Kidney glomerular epithelial cell (primary cell): ENCODE data around the gene GAPT.
"Not testable (repeated sequence)": the region's sequence is repeated elsewhere in the genome, so short reads cannot be mapped to it uniquely, and the experiment has no call there.

Experiments used
- DNase-seq: peaks from one replicate; lab custom pipeline; 2025; lab: John Stamatoyannopoulos, UW

The GAPT gene

DNA sequence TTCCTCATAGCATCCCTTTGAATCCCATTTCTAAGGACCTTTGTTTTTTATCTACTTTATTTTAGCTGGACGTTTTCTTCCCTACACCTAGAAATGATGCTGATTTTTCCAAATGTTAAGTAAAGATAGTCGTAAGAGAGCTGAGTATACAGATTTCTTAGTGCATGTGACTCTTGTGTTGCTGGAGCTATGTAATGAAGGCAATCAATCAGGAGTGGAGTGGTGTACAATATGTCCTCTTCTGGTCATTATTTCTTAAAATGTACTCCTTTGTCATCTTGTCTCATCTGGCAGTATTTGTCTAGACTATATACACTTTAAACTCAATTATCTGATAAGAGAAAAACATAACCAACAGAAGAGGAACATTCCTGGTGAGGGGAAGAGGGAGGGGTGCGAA lies 13.5 kb downstream of the GAPT start:
- DNase-seq: no peak

- no peak for DNase-seq
Observed at GRCh38 chr5:58505502-58505901, 14.3 kb downstream of the GAPT start.

DNA sequence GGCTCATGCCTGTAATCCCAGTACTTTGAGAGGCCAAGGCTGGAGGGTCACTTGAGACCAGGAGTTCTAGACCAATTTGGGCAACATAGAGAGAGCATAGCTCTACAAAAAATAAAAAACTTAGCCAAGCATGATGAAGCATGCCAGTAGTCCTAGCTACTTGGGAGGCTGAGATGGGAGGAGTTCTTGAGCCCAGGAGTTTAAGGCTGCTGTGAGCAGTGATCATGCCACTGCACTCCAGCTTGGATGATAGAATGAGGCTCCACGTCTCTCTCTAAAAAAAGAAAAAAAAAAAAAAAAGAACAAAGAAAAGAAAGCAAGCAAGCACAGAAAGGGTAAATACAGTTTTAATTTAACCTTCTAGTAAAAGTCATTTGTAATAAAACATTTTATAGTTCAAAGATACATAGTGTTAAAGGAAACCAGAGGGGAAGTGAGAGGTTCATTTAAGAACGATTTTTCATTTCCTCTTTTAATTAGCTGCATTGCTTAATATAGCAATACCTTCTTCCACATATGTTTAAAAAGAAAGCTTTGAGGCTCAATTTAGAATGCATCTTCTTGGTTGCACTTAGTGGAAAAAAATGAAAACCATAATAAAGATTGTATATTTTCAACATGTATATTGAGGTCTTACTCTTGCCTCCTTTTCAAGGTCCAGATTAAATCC lies 14.9 kb downstream of the GAPT start:
- DNase-seq: no peak

GRCh38 chr5:58507715-58508114 lies 16.5 kb downstream of the GAPT start:
- DNase-seq: no peak

- no peak for DNase-seq
Observed at GRCh38 chr5:58517198-58517597, 26.0 kb downstream of the GAPT start.

DNA sequence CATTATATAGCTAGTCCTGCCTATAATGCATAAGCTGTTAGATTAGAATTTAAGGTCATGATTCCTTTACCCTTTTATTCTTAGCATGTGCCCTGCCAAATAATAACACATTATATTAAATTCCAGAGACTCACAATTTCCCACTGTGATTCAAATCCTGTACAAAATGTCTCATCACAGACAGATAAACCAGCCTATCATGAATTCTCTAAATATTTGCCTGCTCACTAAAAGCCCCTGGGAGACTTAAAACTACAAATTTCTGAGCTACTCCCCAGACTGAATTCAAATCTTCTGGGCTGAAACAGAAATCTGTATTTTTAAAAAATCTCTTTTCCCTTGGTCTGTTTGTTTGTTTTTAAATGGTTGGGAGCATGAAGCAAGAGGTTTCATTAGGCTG lies 32.7 kb downstream of the GAPT start:
- DNase-seq: no peak

DNA sequence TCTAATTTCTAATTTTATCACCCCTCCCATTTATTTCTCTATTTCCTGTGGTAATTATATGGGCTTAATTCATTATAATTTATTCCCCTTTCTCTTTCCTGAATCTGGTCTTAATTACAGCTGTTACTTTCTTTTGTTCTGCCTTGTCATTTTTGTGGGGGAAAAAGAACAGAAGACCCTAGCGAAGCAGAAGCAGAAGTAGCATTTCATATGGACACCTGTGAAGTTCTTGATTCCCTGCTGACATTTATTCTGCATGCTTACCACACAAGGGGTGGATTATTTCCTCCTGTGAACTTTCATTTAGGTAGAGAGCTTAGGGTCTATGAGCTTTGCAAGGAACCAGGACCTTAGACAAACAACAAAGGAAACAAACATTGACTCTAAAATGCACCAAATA lies 33.3 kb downstream of the GAPT start:
- DNase-seq: no peak

GRCh38 chr5:58530942-58531490 lies 39.8 kb downstream of the GAPT start:
- DNase-seq: no peak

DNA sequence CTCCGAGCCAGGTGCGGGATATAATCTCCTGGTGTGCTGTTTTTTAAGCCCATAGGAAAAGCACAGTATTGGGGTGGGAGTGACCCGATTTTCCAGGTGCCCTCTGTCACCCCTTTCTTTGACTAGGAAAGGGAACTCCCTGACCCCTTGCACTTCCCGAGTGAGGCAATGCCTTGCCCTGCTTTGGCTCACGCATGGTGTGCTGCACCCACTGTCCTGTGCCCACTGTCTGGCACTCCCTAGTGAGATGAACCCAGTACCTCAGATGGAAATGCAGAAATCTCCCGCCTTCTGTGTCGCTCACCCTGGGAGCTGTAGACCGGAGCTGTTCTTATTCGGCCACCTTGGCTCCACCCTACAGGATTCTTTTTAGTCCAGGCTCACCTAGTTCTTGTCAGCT lies 50.7 kb downstream of the GAPT start:
- DNase-seq: not testable (repeated sequence)

DNA sequence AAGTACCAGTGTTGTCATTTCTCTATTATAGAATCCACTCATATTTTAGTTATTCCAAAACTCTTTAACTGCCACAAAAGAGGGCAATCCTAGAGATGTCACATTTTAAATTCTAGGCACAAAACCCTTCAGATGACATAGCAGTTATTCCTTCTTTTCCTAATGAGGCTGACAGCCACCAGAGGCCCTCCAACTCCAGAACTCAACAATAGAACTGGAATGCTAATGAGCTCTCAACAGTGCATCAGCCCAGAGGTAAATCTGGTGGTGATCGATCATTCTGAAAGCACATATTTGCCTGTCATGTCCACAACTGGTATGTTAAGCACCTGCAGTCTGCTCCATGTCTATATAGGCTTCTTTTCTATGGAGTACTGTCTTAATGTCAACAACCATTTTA lies 51.5 kb downstream of the GAPT start:
- no peak for DNase-seq

- no peak for DNase-seq
Observed at GRCh38 chr5:58543723-58544122, 52.5 kb downstream of the GAPT start.

DNA sequence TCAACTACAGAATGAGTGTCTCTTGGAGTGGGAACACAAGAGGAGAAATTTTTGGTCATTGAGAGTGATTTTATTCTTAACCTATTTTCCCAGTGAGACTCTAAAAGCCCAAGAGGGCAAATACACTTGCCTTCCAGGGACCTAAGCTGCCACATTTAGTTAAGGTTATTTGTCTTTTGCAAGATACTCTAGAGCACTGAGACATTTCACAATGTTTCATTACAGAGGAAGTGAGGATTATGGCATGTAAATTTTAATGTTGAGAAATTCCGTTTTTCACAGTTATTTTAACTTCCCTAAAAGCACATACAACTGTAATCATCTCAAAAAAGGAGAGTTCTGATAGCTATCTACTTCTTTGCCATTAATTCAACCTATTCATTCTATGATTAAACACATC lies 53.0 kb downstream of the GAPT start:
- DNase-seq: no peak

- DNase-seq: no peak
Observed at GRCh38 chr5:58544926-58545325, 53.7 kb downstream of the GAPT start.

GRCh38 chr5:58545912-58546311 lies 54.7 kb downstream of the GAPT start:
- no peak for DNase-seq
